ENCODE measurements around the gene SETD5.

Gene SETD5

DNA sequence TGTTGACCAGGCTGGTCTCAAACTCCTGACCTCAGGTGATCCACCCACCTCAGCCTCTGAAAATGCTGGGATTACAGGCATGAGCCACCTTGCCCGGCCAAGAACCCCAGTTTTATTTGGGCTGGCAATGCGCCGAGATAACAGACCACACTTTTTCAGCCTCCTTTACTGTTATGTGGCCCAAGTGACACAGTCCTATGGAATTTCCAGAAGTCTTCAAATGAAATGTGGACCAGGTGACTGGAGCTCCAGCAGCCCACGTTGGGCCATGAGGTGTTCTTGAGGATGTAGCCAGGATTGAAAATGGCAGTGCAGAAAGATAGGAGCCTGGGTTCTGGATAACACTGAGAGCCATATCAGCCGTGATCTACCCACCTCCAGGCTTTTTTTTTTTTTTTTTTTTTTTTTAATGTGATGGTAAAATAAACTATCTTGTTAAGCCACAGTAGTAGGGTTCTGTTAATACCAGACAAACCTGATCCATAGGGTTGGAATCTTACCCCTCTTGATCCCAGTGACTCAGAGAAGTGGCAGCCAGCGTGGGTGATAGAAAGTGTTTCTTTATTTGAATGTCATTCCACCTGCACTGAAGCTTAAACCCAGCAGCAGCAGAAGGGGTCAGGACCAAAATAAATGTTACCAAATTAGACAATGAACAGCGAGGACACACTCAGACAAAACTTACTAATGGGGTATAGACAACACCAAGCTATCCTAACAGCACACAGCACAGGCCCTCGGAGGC is 100.6 kb downstream of the SETD5 start:
- H3K27me3 Mint-ChIP-seq = peaks cover 10% of the 10 kb centered on the region
- H3K36me3 Mint-ChIP-seq = no peaks in the 10 kb centered on the region
- peaks cover 3% of the 10 kb centered on the region for H3K4me1 Mint-ChIP-seq (ENCODE audit: low read depth)
- no peak overlapping the region for H3K4me3 Mint-ChIP-seq
- no peaks in the 10 kb centered on the region for H3K9me3 Mint-ChIP-seq (ENCODE audit: low read depth)
- no peak overlapping the region for H3K27ac Mint-ChIP-seq

DNA sequence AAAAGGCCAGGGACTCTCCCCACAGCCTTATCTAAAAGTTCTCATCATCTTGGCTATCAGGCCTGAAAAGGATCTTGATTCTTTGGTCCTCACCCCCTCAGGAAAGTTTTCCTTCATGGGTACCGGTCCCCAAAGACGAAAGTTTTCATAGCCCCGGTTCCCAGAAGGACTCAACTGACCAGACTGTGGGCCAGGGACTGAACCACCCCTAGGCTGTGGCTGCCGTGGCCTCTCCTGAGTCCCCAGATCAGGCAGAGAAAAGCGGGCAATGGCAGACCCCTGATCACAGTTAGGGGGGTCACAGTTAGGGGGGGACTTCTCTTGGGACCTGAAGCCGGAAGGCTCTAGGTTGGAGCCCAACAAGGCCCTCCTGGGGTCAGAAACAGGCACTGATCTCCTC is 101.4 kb downstream of the SETD5 start:
- peaks cover 3% of the 10 kb centered on the region for H3K4me1 Mint-ChIP-seq (ENCODE audit: low read depth)
- H3K9me3 Mint-ChIP-seq (ENCODE audit: low read depth) = no peaks in the 10 kb centered on the region
- H3K27ac Mint-ChIP-seq = no peak overlapping the region
- H3K4me3 Mint-ChIP-seq = no peak overlapping the region
- H3K36me3 Mint-ChIP-seq = no peaks in the 10 kb centered on the region
- H3K27me3 Mint-ChIP-seq = peaks cover 10% of the 10 kb centered on the region

DNA sequence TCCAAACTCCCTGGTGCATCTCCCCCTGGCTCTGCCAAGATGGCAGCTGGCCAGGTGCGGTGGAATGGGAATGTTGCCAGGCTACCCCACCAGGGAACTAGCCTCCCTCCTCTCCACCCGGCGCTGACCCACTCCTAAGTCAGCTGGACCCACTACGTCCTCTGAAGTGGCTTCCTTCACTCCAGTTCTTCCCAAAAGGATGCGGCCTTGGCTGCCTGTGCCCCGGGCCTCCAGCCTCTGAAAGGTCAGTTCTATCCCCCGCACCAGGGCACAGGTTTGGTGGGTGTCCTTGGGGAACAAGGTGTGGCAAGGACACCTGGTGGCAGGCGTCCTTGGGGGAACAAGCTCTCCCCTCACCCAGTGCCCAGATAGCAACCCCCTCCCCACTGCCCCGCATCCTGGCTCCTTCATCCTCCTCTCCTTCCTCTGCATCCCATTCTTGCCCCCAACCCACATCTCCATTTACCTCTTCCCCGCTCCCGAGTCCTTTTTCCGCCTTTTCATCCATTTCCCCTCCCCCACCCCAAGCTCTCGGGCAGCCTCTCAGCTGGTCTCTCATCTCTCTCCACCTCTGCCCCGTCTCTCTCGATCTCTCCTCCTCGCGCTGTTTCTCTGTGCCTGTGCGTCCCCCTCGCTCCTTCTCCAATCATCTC is 102.2 kb downstream of the SETD5 start:
- no peak overlapping the region for H3K27ac Mint-ChIP-seq
- H3K4me3 Mint-ChIP-seq = no peak overlapping the region
- peaks cover 10% of the 10 kb centered on the region for H3K27me3 Mint-ChIP-seq
- H3K9me3 Mint-ChIP-seq (ENCODE audit: low read depth) = no peaks in the 10 kb centered on the region
- H3K4me1 Mint-ChIP-seq (ENCODE audit: low read depth) = peaks cover 3% of the 10 kb centered on the region
- H3K36me3 Mint-ChIP-seq = no peaks in the 10 kb centered on the region

DNA sequence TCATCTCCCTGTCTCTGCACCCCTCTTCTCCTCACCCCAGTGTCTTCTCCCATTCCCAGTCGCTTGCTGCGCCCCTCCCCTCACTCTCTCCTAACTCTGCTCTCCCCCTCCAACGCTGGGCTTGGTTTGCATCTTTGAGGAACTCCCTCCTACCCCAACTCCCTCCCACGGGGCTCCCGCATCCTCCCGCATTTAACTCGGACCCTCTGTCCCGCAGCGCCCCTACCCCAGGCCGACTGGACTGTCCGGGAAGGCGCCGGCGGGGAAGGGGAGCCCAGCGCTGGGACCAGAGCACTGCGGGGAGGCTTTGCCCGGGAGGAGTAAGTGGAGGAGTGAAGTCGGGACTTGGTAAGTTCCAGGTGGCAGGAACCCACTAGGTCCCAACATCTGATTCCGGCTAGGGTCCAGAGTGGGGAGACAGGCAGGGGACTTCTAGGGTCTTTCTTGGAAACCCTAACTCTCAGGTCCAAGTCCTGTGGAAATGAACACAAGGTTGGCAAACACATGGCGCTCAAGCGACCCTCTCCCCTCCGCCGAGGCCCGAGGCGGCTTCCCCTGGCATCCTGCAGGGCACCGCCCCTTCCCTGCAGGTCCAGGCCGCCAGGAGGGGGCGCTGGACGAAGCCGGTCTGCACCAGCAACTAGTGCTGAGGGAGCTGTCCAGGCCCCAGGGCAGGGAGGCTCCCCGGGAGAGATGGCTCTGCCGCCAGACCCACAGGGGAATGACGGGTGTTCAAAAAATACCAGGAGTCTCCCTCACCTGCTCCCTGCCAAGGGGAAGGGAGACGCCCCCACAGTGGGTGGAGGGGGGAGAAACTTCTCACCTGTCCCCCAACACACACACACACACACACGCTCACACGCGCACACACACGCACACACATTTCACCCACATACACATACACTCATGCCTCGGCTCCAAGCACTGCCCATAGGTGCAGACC is 103.0 kb downstream of the SETD5 start:
- Mint-ChIP-seq H3K4me3 (peak overlapping the region; percentile 44), H3K9me3 (ENCODE audit: low read depth) (no peaks in the 10 kb centered on the region), H3K4me1 (ENCODE audit: low read depth) (peaks cover 3% of the 10 kb centered on the region), H3K27me3 (peaks cover 11% of the 10 kb centered on the region), H3K27ac (no peak overlapping the region), H3K36me3 (no peaks in the 10 kb centered on the region)

DNA sequence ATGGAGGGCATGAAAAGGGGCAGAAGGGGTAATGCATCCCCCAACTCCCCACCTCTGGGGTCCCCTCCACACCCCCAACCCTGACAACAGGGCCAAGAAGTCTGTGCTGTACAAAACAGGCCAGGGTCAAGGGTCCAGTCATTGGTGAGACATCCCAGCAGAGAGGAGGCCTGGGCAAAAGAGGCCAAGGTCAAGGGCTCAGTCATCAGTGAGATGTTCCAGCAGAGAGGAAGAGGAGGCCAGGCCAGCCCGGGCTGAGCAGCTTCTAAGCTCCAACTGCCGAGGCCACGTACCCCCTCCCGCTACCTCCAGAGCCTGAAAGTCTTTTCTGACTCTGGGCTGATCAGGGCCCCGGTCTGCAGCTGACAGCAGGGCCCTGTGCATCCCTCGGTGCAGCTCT is 103.8 kb downstream of the SETD5 start:
- H3K36me3 Mint-ChIP-seq = no peaks in the 10 kb centered on the region
- H3K27ac Mint-ChIP-seq = no peak overlapping the region
- H3K27me3 Mint-ChIP-seq = peaks cover 11% of the 10 kb centered on the region
- H3K4me3 Mint-ChIP-seq = no peak overlapping the region
- no peaks in the 10 kb centered on the region for H3K9me3 Mint-ChIP-seq (ENCODE audit: low read depth)
- peaks cover 3% of the 10 kb centered on the region for H3K4me1 Mint-ChIP-seq (ENCODE audit: low read depth)

- Mint-ChIP-seq H3K27me3 (peaks cover 15% of the 10 kb centered on the region), H3K36me3 (no peaks in the 10 kb centered on the region), H3K27ac (no peak overlapping the region), H3K4me1 (ENCODE audit: low read depth) (peaks cover 3% of the 10 kb centered on the region), H3K4me3 (no peak overlapping the region), H3K9me3 (ENCODE audit: low read depth) (no peaks in the 10 kb centered on the region)
Measured at GRCh38 chr3:9503283-9503682, 105.9 kb downstream of the SETD5 start.

DNA sequence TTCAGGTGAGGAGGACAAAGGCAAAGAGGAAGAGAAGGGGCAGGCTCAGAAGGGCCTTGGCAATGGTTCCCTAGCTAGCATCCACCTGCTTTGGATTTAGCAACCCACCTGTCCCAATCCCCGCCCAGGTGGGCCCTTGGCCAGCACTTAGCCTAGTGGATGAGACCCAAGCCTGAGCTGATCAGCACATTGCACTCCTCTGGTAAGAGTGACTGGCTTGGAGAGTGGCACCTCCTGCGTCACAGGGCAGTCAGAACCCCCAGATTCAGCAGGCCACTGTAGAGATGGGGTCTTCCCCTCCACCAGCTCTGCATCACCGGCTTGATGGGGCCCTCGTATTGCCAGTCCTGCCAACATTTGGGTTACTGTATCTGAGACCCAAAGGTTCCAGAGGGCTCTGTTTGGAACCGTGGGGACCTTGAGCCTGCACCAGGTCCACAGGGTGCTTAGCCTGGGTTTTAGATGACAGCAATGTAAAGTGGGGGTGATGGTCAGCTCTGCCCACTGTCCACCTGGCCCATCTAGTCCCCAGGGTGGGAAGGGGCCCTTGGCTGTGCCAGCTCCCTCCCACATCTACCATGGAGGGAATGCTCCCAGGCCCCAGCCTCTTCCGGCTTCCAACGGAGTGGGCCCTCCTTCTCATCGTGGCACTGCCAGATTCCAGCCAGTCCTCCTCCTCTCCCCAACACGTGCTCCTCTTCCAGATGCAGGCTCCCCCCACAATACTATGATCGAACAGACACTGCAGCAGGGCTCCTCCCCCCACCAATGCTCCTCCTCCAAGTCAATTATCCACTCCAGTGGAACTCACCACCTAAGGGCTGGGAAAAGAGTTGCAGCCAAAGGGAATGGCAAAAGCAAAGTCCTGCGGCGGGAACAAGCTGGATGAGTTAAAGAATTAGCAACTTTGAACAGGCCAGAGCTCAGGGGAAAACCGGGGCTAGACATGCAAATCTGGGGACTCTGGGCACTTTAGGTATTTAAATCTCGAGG is 110.5 kb downstream of the SETD5 start:
- no peaks in the 10 kb centered on the region for H3K4me1 Mint-ChIP-seq (ENCODE audit: low read depth)
- no peak overlapping the region for H3K4me3 Mint-ChIP-seq
- H3K9me3 Mint-ChIP-seq (ENCODE audit: low read depth) = no peaks in the 10 kb centered on the region
- H3K27ac Mint-ChIP-seq = no peak overlapping the region
- peaks cover 17% of the 10 kb centered on the region for H3K27me3 Mint-ChIP-seq
- H3K36me3 Mint-ChIP-seq = no peaks in the 10 kb centered on the region

DNA sequence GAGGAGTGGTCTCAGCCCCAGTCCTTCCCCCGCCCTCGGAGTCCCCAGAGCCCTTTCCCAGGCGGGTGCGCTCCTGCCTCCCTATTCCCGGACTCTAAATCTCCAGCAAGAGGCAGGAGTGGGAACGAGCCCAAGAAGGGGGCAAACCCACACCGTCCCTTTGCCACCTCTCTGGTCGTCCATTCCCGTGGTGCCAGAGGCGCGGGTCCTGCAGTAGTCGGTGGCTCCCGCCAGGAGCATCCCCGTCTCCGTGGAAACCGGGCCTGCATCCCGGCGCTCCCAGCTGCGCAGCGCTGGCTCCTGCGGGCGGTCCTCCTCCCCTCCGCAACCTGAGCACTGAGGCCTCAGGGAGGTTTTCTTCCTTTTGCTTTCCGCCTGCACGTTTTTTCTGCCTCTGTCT is 111.4 kb downstream of the SETD5 start:
- Mint-ChIP-seq H3K27ac (no peak overlapping the region), H3K4me1 (ENCODE audit: low read depth) (no peaks in the 10 kb centered on the region), H3K36me3 (no peaks in the 10 kb centered on the region), H3K27me3 (peaks cover 17% of the 10 kb centered on the region), H3K9me3 (ENCODE audit: low read depth) (no peaks in the 10 kb centered on the region), H3K4me3 (no peak overlapping the region)

- no peaks in the 10 kb centered on the region for H3K9me3 Mint-ChIP-seq (ENCODE audit: low read depth)
- H3K36me3 Mint-ChIP-seq = no peaks in the 10 kb centered on the region
- H3K4me3 Mint-ChIP-seq = no peak overlapping the region
- peaks cover 11% of the 10 kb centered on the region for H3K27me3 Mint-ChIP-seq
- no peak overlapping the region for H3K27ac Mint-ChIP-seq
- no peaks in the 10 kb centered on the region for H3K4me1 Mint-ChIP-seq (ENCODE audit: low read depth)
Measured at GRCh38 chr3:9512456-9513045, 115.1 kb downstream of the SETD5 start.

DNA sequence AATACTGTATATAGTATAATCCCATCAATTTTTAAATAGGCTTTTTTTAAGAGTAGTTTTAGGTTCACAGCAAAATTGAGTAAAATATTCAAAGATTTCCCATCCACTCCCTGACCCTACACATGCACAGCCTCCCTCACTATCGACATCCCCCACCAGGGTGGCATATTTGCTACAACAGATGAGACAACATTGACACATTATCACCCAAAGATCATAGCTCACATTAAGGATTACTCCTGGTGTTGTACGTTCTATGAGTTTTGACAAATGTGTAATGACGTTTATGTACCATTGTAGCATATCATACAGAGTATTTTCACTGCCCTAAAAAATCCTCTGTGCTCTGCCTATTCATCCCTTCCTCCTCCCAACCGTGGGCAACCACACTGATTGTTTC is 116.9 kb downstream of the SETD5 start:
- no peaks in the 10 kb centered on the region for H3K36me3 Mint-ChIP-seq
- no peak overlapping the region for H3K4me3 Mint-ChIP-seq
- H3K27me3 Mint-ChIP-seq = peaks cover 9% of the 10 kb centered on the region
- H3K4me1 Mint-ChIP-seq (ENCODE audit: low read depth) = no peaks in the 10 kb centered on the region
- H3K27ac Mint-ChIP-seq = no peak overlapping the region
- H3K9me3 Mint-ChIP-seq (ENCODE audit: low read depth) = no peaks in the 10 kb centered on the region

GRCh38 chr3:9514956-9515355 is 117.5 kb downstream of the SETD5 start:
- Mint-ChIP-seq H3K36me3 (no peaks in the 10 kb centered on the region), H3K4me1 (ENCODE audit: low read depth) (no peaks in the 10 kb centered on the region), H3K9me3 (ENCODE audit: low read depth) (no peaks in the 10 kb centered on the region), H3K27me3 (peaks cover 5% of the 10 kb centered on the region), H3K27ac (no peak overlapping the region), H3K4me3 (no peak overlapping the region)

- Mint-ChIP-seq H3K27me3 (peaks cover 17% of the 10 kb centered on the region), H3K4me1 (ENCODE audit: low read depth) (no peaks in the 10 kb centered on the region), H3K4me3 (no peak overlapping the region), H3K36me3 (peaks cover 6% of the 10 kb centered on the region), H3K9me3 (ENCODE audit: low read depth) (peaks cover 11% of the 10 kb centered on the region), H3K27ac (no peak overlapping the region)
Measured at GRCh38 chr3:9525078-9525477, 127.7 kb downstream of the SETD5 start.
